MCF 10A (cell line): Measurements from ENCODE around the gene ATF7. TPM values are rescaled to one million over a fixed set of nuclear protein-coding genes. Genes with fewer than 3 reads are reported as not detected.

Experiments
- BruUV-seq: library from RNA; stranded (reverse); fragments of 400-500 nt; replicated peaks from 2 replicates; lab custom pipeline; 2021; lab: Mats Ljungman, UMichigan
- CTCF ChIA-PET: fragments of 300-600 bp; sonication (Branson Sonifier 250); formaldehyde crosslinking; extraction: SDS; loops from one replicate; lab custom pipeline; 2021; ENCODE audit warnings: antibody characterized with exemption, inconsistent platforms; lab: Yijun Ruan, JAX
- POLR2A ChIA-PET: fragments of 300-600, 350-650 bp; sonication (Branson Sonifier 250); formaldehyde crosslinking; extraction: SDS; loops from one replicate; lab custom pipeline; 2020; ENCODE audit warnings: antibody characterized with exemption, inconsistent platforms; lab: Yijun Ruan, JAX
- DNase-seq: peaks from one replicate; pipeline ENCODE4 v3.0.0-alpha.2; 2018; ENCODE audit not compliant: unreplicated experiment
- H3K27ac Mint-ChIP-seq: one replicate; pipeline ENCODE4 v1.8.0; 2022; ENCODE audit warnings: mild to moderate bottlenecking, low read depth, mixed read lengths; ENCODE audit not compliant: unreplicated experiment
- H3K27me3 Mint-ChIP-seq: one replicate; pipeline ENCODE4 v1.8.0; 2022; ENCODE audit warnings: mixed read lengths; ENCODE audit not compliant: insufficient read depth, unreplicated experiment
- H3K36me3 Mint-ChIP-seq: one replicate; pipeline ENCODE4 v1.8.0; 2022; ENCODE audit warnings: mild to moderate bottlenecking, moderate library complexity, mixed read lengths; ENCODE audit not compliant: insufficient read depth, unreplicated experiment
- H3K4me1 Mint-ChIP-seq: one replicate; pipeline ENCODE4 v1.8.0; 2022; ENCODE audit warnings: mixed read lengths; ENCODE audit not compliant: insufficient read depth, unreplicated experiment
- H3K4me3 Mint-ChIP-seq: one replicate; pipeline ENCODE4 v1.8.0; 2022; ENCODE audit warnings: mild to moderate bottlenecking, moderate library complexity, mixed read lengths; ENCODE audit not compliant: unreplicated experiment
- H3K9me3 Mint-ChIP-seq: one replicate; pipeline ENCODE4 v1.8.0; 2022; ENCODE audit warnings: mixed read lengths; ENCODE audit not compliant: unreplicated experiment
- CTCF ChIP-seq: fragments of 200-600 bp; IDR thresholded peaks from one replicate; pipeline ENCODE4 v1.8.0; 2022; ENCODE audit warnings: antibody characterized with exemption, mild to moderate bottlenecking; ENCODE audit not compliant: unreplicated experiment
- intact Hi-C: fragments of 100-400 bp; cut with micrococcal nuclease; formaldehyde crosslinking; loops from 2 replicates; pipeline ENCODE4 v1.14.1; 2022
- total RNA-seq: library from RNA; stranded (reverse); gene quantifications from 2 replicates; pipeline ENCODE4 v1.2.3, GENCODE V29; 2022

ATF7 gene
- total RNA-seq, 1 experiment from 2014 or later = 40.8 TPM

- intact Hi-C loops = no loop called here
- Mint-ChIP-seq H3K27me3 (no peaks in the 10 kb centered on the region), H3K4me3 (no peak overlapping the region), H3K36me3 (no peaks in the 10 kb centered on the region), H3K27ac (no peak overlapping the region), H3K9me3 (no peaks in the 10 kb centered on the region), H3K4me1 (no peaks in the 10 kb centered on the region)
- TF ChIP-seq CTCF = no peak
- no peak for DNase-seq
- no TSS peak for BruUV-seq
- ChIA-PET CTCF (no interaction called here), POLR2A (no interaction called here)
Measured at GRCh38 chr12:53631721-53632120, 5.5 kb upstream of the ATF7 start.

- ChIA-PET CTCF (interaction anchor here (0.7 to 1.1 kb wide), 2 partner anchors 19 to 59 kb away, joined by 3 read pairs; no protein-coding TSS in a partner anchor), POLR2A (interaction anchor here (0.6 to 7.3 kb wide), 7 partner anchors 14 to 579 kb away, joined by 3 to 132 read pairs (median 4); partner anchors contain the start of gene ATP5MC2)
- BruUV-seq = no TSS peak
- Mint-ChIP-seq H3K27ac (no peak overlapping the region), H3K27me3 (no peaks in the 10 kb centered on the region), H3K36me3 (no peaks in the 10 kb centered on the region), H3K4me3 (no peak overlapping the region), H3K9me3 (no peaks in the 10 kb centered on the region), H3K4me1 (peaks cover 18% of the 10 kb centered on the region)
- no peak for TF ChIP-seq CTCF
- DNase-seq = no peak
- intact Hi-C loops = no loop called here
Measured at GRCh38 chr12:53627919-53628318, 1.7 kb upstream of the ATF7 start.

GRCh38 chr12:53626702-53627169 is 554 bp upstream of the ATF7 start:
- Mint-ChIP-seq H3K27me3 (no peaks in the 10 kb centered on the region), H3K4me1 (peaks cover 18% of the 10 kb centered on the region), H3K9me3 (no peaks in the 10 kb centered on the region), H3K36me3 (no peaks in the 10 kb centered on the region), H3K27ac (peak overlapping the region; percentile 89), H3K4me3 (peak overlapping the region; percentile 96)
- ChIA-PET POLR2A (interaction anchor here (0.5 to 7.3 kb wide), 15 partner anchors 13 to 830 kb away, joined by 3 to 132 read pairs (median 5); partner anchors contain the start of genes ATP5MC2 and TARBP2), CTCF (interaction anchor here (0.9 to 2.1 kb wide), 2 partner anchors 83 to 85 kb away, joined by 3 to 11 read pairs; no protein-coding TSS in a partner anchor)
- DNase-seq = no peak
- BruUV-seq = no TSS peak
- TF ChIP-seq CTCF = no peak
- intact Hi-C loops = loop anchor here (1.0 kb wide), 1 partner anchor 83 kb away; no protein-coding TSS in a partner anchor

- TF ChIP-seq CTCF = no peak
- TSS peak; percentile 39 for BruUV-seq
- peaks cover 18% of the 10 kb centered on the region for H3K4me1 Mint-ChIP-seq
- H3K36me3 Mint-ChIP-seq = no peaks in the 10 kb centered on the region
- peak overlapping the region; percentile 89 for H3K27ac Mint-ChIP-seq
- POLR2A ChIA-PET = interaction anchor here (0.7 to 7.3 kb wide), 18 partner anchors 12 to 832 kb away, joined by 3 to 132 read pairs (median 5); partner anchors contain the start of genes ATP5MC2 and TARBP2
- peak overlapping the region; percentile 96 for H3K4me3 Mint-ChIP-seq
- no peaks in the 10 kb centered on the region for H3K27me3 Mint-ChIP-seq
- intact Hi-C loops = loop anchor here (2.0 kb wide), 1 partner anchor 51 kb away; the partner anchor contains the start of gene ATP5MC2
- DNase-seq = peak; percentile 7
- CTCF ChIA-PET = interaction anchor here (0.6 to 2.1 kb wide), 8 partner anchors 12 to 572 kb away, joined by 3 to 11 read pairs (median 4); partner anchors contain the start of gene ATP5MC2
- no peaks in the 10 kb centered on the region for H3K9me3 Mint-ChIP-seq
Measured at GRCh38 chr12:53625373-53625945, 723 bp downstream of the ATF7 start.
